GM12878 (cell line): ENCODE data around the gene HPX. TPM values are rescaled to one million over a fixed set of nuclear protein-coding genes. Genes with fewer than 3 reads are reported as not detected.

ENCODE experiments used
- ATAC-seq: fragments of 200-7000 bp; cut with Tn5 transposase; 3 replicates; pipeline ENCODE4 v1.9.1; 2020; ENCODE audit warnings: mild to moderate bottlenecking, moderate library complexity
- BruUV-seq: library from RNA; stranded (reverse); fragments of 400-500 nt; replicated peaks from 2 replicates; lab custom pipeline; 2021; lab: Mats Ljungman, UMichigan
- CTCF ChIA-PET: fragments of 300-600 bp; sonication (Branson Sonifier 250); formaldehyde crosslinking; extraction: SDS; loops from one replicate; lab custom pipeline; 2021; ENCODE audit warnings: inconsistent platforms; lab: Yijun Ruan, JAX
- POLR2A ChIA-PET: fragments of 350-600 bp; formaldehyde crosslinking; extraction: SDS; loops from one replicate; lab custom pipeline; 2021; ENCODE audit warnings: inconsistent platforms; lab: Charles Lee
- RAD21 ChIA-PET: fragments of 300-600 bp; sonication (Branson Sonifier 250); formaldehyde crosslinking; loops from one replicate; lab custom pipeline; 2023; ENCODE audit warnings: antibody characterized with exemption; ENCODE audit not compliant: unreplicated experiment; lab: Charles Lee
- SMC1A ChIA-PET: fragments of 300-600 bp; sonication (Branson Sonifier 250); formaldehyde crosslinking; loops from one replicate; lab custom pipeline; 2023; ENCODE audit not compliant: unreplicated experiment, uncharacterized antibody; lab: Charles Lee
- DNase-seq: peaks from one replicate; pipeline ENCODE4 v3.0.0-alpha.2; 2011; ENCODE audit warnings: low read depth, low spot score
- FAIRE-seq: peaks from 3 replicates; lab custom pipeline; 2011; peaks lifted over from hg19 to GRCh38; lab: Jason Lieb, UNC
- H2AFZ ChIP-seq: 2 replicates; pipeline ENCODE4 v1.6.0; 2011; ENCODE audit warnings: low read depth, low read length, control low read depth; ENCODE audit not compliant: control insufficient read depth
- H3K27ac ChIP-seq: 2 replicates; pipeline ENCODE4 v1.5.1; 2011; ENCODE audit warnings: control low read depth; ENCODE audit not compliant: control insufficient read depth, insufficient read depth
- H3K27me3 ChIP-seq, 2 experiments: replicated peaks in 1 of 2; 2 replicates each; pipeline versions ENCODE4 v1.6.0 to v1.6.1; 2011; ENCODE audit warnings: low read length in 1 of 2; ENCODE audit not compliant: control insufficient read depth in 2 of 2, insufficient read depth in 2 of 2
- H3K36me3 ChIP-seq, 2 experiments: 2 replicates each; pipeline ENCODE4 v1.5.1; 2011; ENCODE audit warnings: low read length in 1 of 2; ENCODE audit not compliant: control insufficient read depth in 2 of 2, insufficient read depth in 2 of 2
- H3K4me1 ChIP-seq: 2 replicates; pipeline ENCODE4 v1.6.1; 2011; ENCODE audit warnings: mild to moderate bottlenecking, low read length, moderate library complexity, mixed read lengths; ENCODE audit not compliant: control insufficient read depth, insufficient read depth
- H3K4me2 ChIP-seq: 2 replicates; pipeline ENCODE4 v1.6.0; 2011; ENCODE audit warnings: control low read depth; ENCODE audit not compliant: control insufficient read depth, insufficient read depth
- H3K4me3 ChIP-seq: fragments of 200-600 bp; sonication (generic); 2 replicates; pipeline ENCODE4 v1.5.1; 2016
- H3K79me2 ChIP-seq: 2 replicates; pipeline ENCODE4 v1.6.0; 2011; ENCODE audit warnings: low read length; ENCODE audit not compliant: control insufficient read depth, insufficient read depth
- H3K9ac ChIP-seq: 2 replicates; pipeline ENCODE4 v1.8.0; 2011; ENCODE audit warnings: low read length, control low read depth, mixed read lengths; ENCODE audit not compliant: control insufficient read depth, insufficient read depth
- H3K9me3 ChIP-seq: replicated peaks from 3 replicates; pipeline ENCODE4 v1.5.1; 2011; ENCODE audit warnings: mild to moderate bottlenecking, low read length; ENCODE audit not compliant: control insufficient read depth, insufficient read depth
- H4K20me1 ChIP-seq: 2 replicates; pipeline ENCODE4 v1.6.0; 2011; ENCODE audit not compliant: control insufficient read depth, insufficient read depth
- ATF2 ChIP-seq: IDR thresholded peaks from 2 replicates; pipeline ENCODE4 v1.6.1; 2012; ENCODE audit warnings: low read length, inconsistent platforms
- BRCA1 ChIP-seq: IDR thresholded peaks from 2 replicates; pipeline ENCODE4 v1.6.1; 2011; ENCODE audit warnings: low read depth, low read length, improper control_type of control experiment
- EGR1 ChIP-seq, 2 experiments: IDR thresholded peaks; 1 replicate in 1 of 2; 2 replicates in 1 of 2; pipeline ENCODE4 v1.6.1; 2011 to 2012; ENCODE audit warnings: low read depth in 2 of 2, low read length in 2 of 2, borderline replicate concordance in 1 of 2, mild to moderate bottlenecking in 1 of 2, moderate library complexity in 1 of 2
- EZH2 ChIP-seq: IDR thresholded peaks from 2 replicates; pipeline ENCODE4 v1.6.1; 2012; ENCODE audit warnings: low read depth, mild to moderate bottlenecking, control low read depth, inconsistent platforms, low read length, borderline replicate concordance; ENCODE audit not compliant: control insufficient read depth
- MYC ChIP-seq: IDR thresholded peaks from 2 replicates; pipeline ENCODE4 v1.6.1; 2011; ENCODE audit warnings: mild to moderate bottlenecking, low read length, moderate library complexity, inconsistent platforms; ENCODE audit not compliant: insufficient read depth, insufficient replicate concordance, insufficient read length, severe bottlenecking
- PAX8 ChIP-seq: fragments of 450-650 bp; IDR thresholded peaks from 2 replicates; pipeline ENCODE4 v1.6.1; 2017; ENCODE audit warnings: mild to moderate bottlenecking, moderate library complexity
- POLR2A ChIP-seq: IDR thresholded peaks from 2 replicates; pipeline ENCODE4 v1.6.1; 2011; ENCODE audit warnings: low read depth, mild to moderate bottlenecking, low read length
- RAD21 ChIP-seq: IDR thresholded peaks from 2 replicates; pipeline ENCODE4 v1.6.1; 2011; ENCODE audit warnings: mild to moderate bottlenecking, low read depth, low read length, moderate library complexity; ENCODE audit not compliant: insufficient read depth
- RB1 ChIP-seq: fragments of 450-650 bp; formaldehyde crosslinking; IDR thresholded peaks from 2 replicates; pipeline ENCODE4 v1.6.1; 2017; ENCODE audit warnings: mild to moderate bottlenecking, borderline replicate concordance
- RCOR1 ChIP-seq: conservative IDR thresholded peaks from 2 replicates; pipeline ENCODE4 v1.6.1; 2012; ENCODE audit warnings: low read depth, low read length, improper control_type of control experiment
- WRNIP1 ChIP-seq: IDR thresholded peaks from 2 replicates; pipeline ENCODE4 v1.6.1; 2011; ENCODE audit warnings: low read depth, low read length, improper control_type of control experiment, borderline replicate concordance
- ZBTB11 ChIP-seq: fragments of 450-650 bp; formaldehyde crosslinking; IDR thresholded peaks from 2 replicates; pipeline ENCODE4 v1.5.0; 2022; ENCODE audit warnings: mild to moderate bottlenecking, missing genetic modification characterization
- ZZZ3 ChIP-seq: IDR thresholded peaks from 2 replicates; pipeline ENCODE4 v1.6.1; 2011; ENCODE audit warnings: low read depth; ENCODE audit not compliant: control insufficient read depth, insufficient read length
- WGBS: methylation state at CpG from one replicate; pipeline ENCODE4 v1.1.6; 2016; ENCODE audit warnings: low lambda C conversion rate; ENCODE audit not compliant: insufficient replicate concordance, insufficient coverage; ENCODE audit errors: missing lambda C conversion rate; 5-methylcytosine and 5-hydroxymethylcytosine counted together
- in situ Hi-C: fragments of 300-500 bp; cut with MboI; formaldehyde crosslinking; loops from 9 replicates; pipeline ENCODE4 v1.14.3; 2018; ENCODE audit warnings: mixed read lengths
- intact Hi-C: fragments of 100-400 bp; cut with micrococcal nuclease; formaldehyde crosslinking; loops from one replicate; pipeline ENCODE4 v1.14.2; 2022; ENCODE audit not compliant: unreplicated experiment
- polyA plus RNA-seq, 11 experiments: library from polyadenylated mRNA; depleted of rRNA in 4 of 11; unstranded in 6 of 11; stranded (reverse) in 5 of 11; fragments of >200 nt; fragmentation: Nextera tagmentation in 4 of 11; fragmentation: Illumina TruSeq in 1 of 11; extraction: Ambion mirVana in 4 of 11; extraction: Trizol in 1 of 11; gene quantifications; 1 replicate in 1 of 11; 2 replicates in 10 of 11; pipeline versions ENCODE4 v1.2.1 to v1.2.3, GENCODE V29; 2011 to 2016; ENCODE audit warnings: inconsistent platforms in 2 of 11, missing spikeins in 2 of 11, low read depth in 1 of 11
- total RNA-seq, 4 experiments: library from RNA; depleted of rRNA in 3 of 4; stranded (reverse); fragments of >200 nt in 3 of 4; fragmentation: Illumina TruSeq in 1 of 4; extraction: Trizol in 1 of 4; gene quantifications; 2 replicates each; pipeline versions ENCODE4 v1.2.1 to v1.2.3, GENCODE V29; 2013 to 2021
- TF ChIP-seq, protein P1 (sequence below): fragments of 450-650 bp; IDR thresholded peaks from 2 replicates; pipeline ENCODE4 v1.6.1; 2014; ENCODE audit warnings: mild to moderate bottlenecking
- TF ChIP-seq, protein P2 (sequence below): IDR thresholded peaks from 2 replicates; pipeline ENCODE4 v1.6.1; 2012; ENCODE audit warnings: low read depth, low read length, improper control_type of control experiment

HPX gene
- total and polyA plus RNA-seq, 10 of the 15 experiments (the other 5 are each of a cell fraction or from before 2014, with no cell fraction given) = 0.08 to 1.7 (median 0.18) TPM; not detected in 1

GRCh38 chr11:6388748-6389147, 52.0 kb downstream of the HPX start:
- POLR2A ChIA-PET = interaction anchor here (1.1 to 3.6 kb wide), 3 partner anchors 9 to 93 kb away, joined by 5 to 21 read pairs (median 9); partner anchors contain the start of genes ARFIP2 and TIMM10B
- Histone ChIP-seq H3K27me3 (no peaks in the 10 kb centered on the region), H2AFZ (no peak overlapping the region), H4K20me1 (no peaks in the 10 kb centered on the region), H3K36me3 (no peaks in the 10 kb centered on the region), H3K9ac (no peak overlapping the region), H3K4me2 (no peak overlapping the region), H3K79me2 (no peaks in the 10 kb centered on the region), H3K9me3 (no peaks in the 10 kb centered on the region), H3K27ac (no peak overlapping the region), H3K4me1 (peaks cover 6% of the 10 kb centered on the region), H3K4me3 (no peak overlapping the region)
- CTCF ChIA-PET = interaction anchor here (1.2 to 4.2 kb wide), 5 partner anchors 10 to 116 kb away, joined by 3 to 44 read pairs (median 14); no protein-coding TSS in a partner anchor
- TF ChIP-seq POLR2A = no peak
- TF ChIP-seq BRCA1 = no peak
- TF ChIP-seq, protein P1, sequence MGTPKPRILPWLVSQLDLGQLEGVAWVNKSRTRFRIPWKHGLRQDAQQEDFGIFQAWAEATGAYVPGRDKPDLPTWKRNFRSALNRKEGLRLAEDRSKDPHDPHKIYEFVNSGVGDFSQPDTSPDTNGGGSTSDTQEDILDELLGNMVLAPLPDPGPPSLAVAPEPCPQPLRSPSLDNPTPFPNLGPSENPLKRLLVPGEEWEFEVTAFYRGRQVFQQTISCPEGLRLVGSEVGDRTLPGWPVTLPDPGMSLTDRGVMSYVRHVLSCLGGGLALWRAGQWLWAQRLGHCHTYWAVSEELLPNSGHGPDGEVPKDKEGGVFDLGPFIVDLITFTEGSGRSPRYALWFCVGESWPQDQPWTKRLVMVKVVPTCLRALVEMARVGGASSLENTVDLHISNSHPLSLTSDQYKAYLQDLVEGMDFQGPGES = no peak
- no peak for TF ChIP-seq ZBTB11 (CRISPR knock-in tag)
- TF ChIP-seq RB1 = no peak
- TF ChIP-seq WRNIP1 = no peak
- no peak for TF ChIP-seq MYC
- TF ChIP-seq RCOR1 = no peak
- no peak for TF ChIP-seq RAD21
- TF ChIP-seq, protein P2, sequence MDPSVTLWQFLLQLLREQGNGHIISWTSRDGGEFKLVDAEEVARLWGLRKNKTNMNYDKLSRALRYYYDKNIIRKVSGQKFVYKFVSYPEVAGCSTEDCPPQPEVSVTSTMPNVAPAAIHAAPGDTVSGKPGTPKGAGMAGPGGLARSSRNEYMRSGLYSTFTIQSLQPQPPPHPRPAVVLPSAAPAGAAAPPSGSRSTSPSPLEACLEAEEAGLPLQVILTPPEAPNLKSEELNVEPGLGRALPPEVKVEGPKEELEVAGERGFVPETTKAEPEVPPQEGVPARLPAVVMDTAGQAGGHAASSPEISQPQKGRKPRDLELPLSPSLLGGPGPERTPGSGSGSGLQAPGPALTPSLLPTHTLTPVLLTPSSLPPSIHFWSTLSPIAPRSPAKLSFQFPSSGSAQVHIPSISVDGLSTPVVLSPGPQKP = no peak
- TF ChIP-seq EGR1 (IDR thresholded peaks at IDR 0.05; ENCODE audit: borderline replicate concordance in 1 of 2, low read depth in 2 of 2, low read length in 2 of 2) = no peak
- no peak for TF ChIP-seq ZZZ3
- TF ChIP-seq PAX8 = no peak
- TF ChIP-seq ATF2 = no peak
- TF ChIP-seq EZH2 = no peak
- RAD21 ChIA-PET = interaction anchor here (1.2 to 2.0 kb wide), 2 partner anchors 10 to 117 kb away, joined by 3 to 12 read pairs; no protein-coding TSS in a partner anchor
- no peak for FAIRE-seq
- no peak for ATAC-seq
- SMC1A ChIA-PET = interaction anchor here (0.7 to 2.7 kb wide), 5 partner anchors 10 to 56 kb away, joined by 3 to 25 read pairs (median 3); no protein-coding TSS in a partner anchor
- in situ Hi-C loops (loop anchor here (10.0 kb wide), 1 partner anchor 286 kb away; no protein-coding TSS in a partner anchor), intact Hi-C loops (loop anchor here (10.0 kb wide), 1 partner anchor 216 kb away; the partner anchor contains the start of genes ILK and RRP8)
- WGBS = 100% methylated on average over 1 of the region's 1 CpG
- BruUV-seq = no TSS peak
- DNase-seq = no peak
